ENCODE data around the gene DUSP2.

DUSP2 gene

DNA sequence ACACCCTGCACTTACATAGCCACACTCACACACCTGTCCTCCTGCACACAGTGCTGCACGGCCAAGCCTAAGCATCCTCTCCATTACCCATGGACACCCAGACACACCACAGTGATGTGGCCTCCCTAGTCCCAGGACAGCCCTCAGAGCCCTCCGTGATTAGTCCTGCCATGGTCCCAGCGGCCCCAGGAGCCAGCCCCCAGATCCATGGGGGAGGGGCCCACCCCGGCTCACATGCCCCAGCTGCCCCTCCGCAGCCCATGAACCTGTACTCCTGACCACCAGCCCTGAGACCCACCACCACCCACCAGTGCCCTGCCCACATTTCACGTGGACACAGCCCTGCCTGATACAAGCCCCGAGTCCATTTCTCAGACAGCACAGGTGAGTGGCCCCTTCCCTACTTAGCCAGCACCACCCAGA is 8.1 kb upstream of the DUSP2 start:
- H3K9ac ChIP-seq (ENCODE audit: low read depth, low read length): no peak overlapping the region
- no peaks in the 10 kb centered on the region for H3K27me3 ChIP-seq (ENCODE audit: control insufficient read depth, insufficient read depth, low read length)
- H3K4me1 ChIP-seq (ENCODE audit: control insufficient read depth, insufficient read depth, low read length): peaks cover 14% of the 10 kb centered on the region
- no peaks in the 10 kb centered on the region for H3K9me3 ChIP-seq (ENCODE audit: control insufficient read depth, insufficient read depth, low read length)
- no peak overlapping the region for H3K4me3 ChIP-seq (ENCODE audit: low read depth, low read length)
- no peaks in the 10 kb centered on the region for H3K36me3 ChIP-seq (ENCODE audit: control insufficient read depth, insufficient read depth, low read length)
- H3K27ac ChIP-seq (ENCODE audit: low read depth, low read length): no peak overlapping the region

- Histone ChIP-seq H3K4me3 (ENCODE audit: low read depth, low read length) (no peak overlapping the region), H3K27ac (ENCODE audit: low read depth, low read length) (peak overlapping the region; percentile 28), H3K36me3 (ENCODE audit: control insufficient read depth, insufficient read depth, low read length) (no peaks in the 10 kb centered on the region), H3K27me3 (ENCODE audit: control insufficient read depth, insufficient read depth, low read length) (peaks cover 2% of the 10 kb centered on the region; the same call in 1 of the 2 replicates), H3K4me1 (ENCODE audit: control insufficient read depth, insufficient read depth, low read length) (peaks cover 21% of the 10 kb centered on the region), H3K9ac (ENCODE audit: low read depth, low read length) (no peak overlapping the region), H3K9me3 (ENCODE audit: control insufficient read depth, insufficient read depth, low read length) (no peaks in the 10 kb centered on the region)
Measured at GRCh38 chr2:96152304-96153161, 7.3 kb upstream of the DUSP2 start.

DNA sequence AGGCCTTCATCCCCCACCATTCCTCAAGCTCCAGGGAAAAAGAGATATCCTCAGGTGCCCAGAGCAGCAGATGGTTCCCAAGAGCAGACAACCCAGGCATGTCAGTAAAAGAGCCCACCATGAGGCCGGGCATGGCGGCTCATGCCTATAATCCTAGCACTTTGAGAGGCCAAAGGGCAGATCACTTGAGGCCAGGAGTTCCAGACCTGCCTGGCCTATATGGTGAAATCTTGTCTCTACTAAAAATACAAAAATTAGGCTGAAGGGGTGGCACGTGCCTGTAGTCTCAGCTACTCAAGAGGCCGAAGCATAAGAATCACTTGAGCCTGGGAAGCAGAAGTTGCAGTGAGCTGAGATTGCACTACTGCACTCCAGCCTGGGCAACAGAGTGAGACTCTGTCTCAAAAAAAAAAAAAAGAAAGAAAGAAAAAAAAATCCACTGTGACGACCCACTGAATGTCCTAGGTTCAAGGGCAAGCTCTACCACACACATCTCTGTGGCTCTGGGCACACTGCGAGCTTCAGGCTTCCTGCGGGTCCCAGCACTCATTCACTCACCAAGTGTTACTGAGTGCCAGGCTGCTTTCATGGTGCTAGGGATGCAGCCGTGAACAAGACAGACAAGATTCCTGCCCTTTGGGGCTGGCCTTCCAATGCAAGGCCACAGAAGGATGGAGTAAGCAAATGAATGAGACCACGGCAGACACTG is 6.5 kb upstream of the DUSP2 start:
- Histone ChIP-seq H3K27ac (ENCODE audit: low read depth, low read length) (no peak overlapping the region), H3K4me1 (ENCODE audit: control insufficient read depth, insufficient read depth, low read length) (peaks cover 22% of the 10 kb centered on the region), H3K9me3 (ENCODE audit: control insufficient read depth, insufficient read depth, low read length) (no peaks in the 10 kb centered on the region), H3K4me3 (ENCODE audit: low read depth, low read length) (no peak overlapping the region), H3K9ac (ENCODE audit: low read depth, low read length) (no peak overlapping the region), H3K36me3 (ENCODE audit: control insufficient read depth, insufficient read depth, low read length) (no peaks in the 10 kb centered on the region), H3K27me3 (ENCODE audit: control insufficient read depth, insufficient read depth, low read length) (peaks cover 6% of the 10 kb centered on the region)

GRCh38 chr2:96150791-96151594 is 5.8 kb upstream of the DUSP2 start:
- Histone ChIP-seq H3K27ac (ENCODE audit: low read depth, low read length) (no peak overlapping the region), H3K9ac (ENCODE audit: low read depth, low read length) (no peak overlapping the region), H3K4me1 (ENCODE audit: control insufficient read depth, insufficient read depth, low read length) (peaks cover 25% of the 10 kb centered on the region), H3K36me3 (ENCODE audit: control insufficient read depth, insufficient read depth, low read length) (no peaks in the 10 kb centered on the region), H3K9me3 (ENCODE audit: control insufficient read depth, insufficient read depth, low read length) (no peaks in the 10 kb centered on the region), H3K27me3 (ENCODE audit: control insufficient read depth, insufficient read depth, low read length) (peaks cover 13% of the 10 kb centered on the region), H3K4me3 (ENCODE audit: low read depth, low read length) (no peak overlapping the region)

DNA sequence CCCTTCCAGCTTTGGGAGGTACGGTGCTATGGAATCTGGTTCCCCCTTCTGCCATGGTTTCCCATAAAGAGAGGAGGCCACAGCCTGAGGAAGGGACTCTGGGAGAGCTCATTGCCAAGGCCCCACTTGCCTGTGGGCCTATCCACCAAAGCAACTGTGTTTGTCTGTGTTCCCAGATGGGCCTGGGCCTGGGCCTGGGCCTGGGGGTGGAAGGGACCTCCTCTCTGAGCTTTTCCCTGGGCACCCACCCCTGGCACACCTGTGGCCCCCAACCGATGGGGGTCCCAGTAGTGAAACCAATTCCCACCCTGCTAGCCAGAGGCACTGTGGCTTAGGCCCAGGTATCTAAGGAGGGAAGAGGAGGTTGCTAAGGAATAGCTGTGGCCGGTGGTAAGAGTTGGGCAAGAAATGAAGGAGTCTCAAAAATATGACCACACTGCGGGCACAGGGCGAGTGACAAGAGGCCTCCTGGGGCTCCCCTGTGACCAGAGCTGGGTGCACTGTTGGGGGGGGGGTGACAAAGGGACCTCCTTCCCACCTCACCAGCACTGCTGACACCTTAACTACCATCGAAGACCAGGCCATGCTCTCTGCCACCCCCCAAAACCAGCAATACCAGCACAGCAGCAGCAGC is 4.9 kb upstream of the DUSP2 start:
- peaks cover 22% of the 10 kb centered on the region for H3K27me3 ChIP-seq (ENCODE audit: control insufficient read depth, insufficient read depth, low read length)
- no peaks in the 10 kb centered on the region for H3K9me3 ChIP-seq (ENCODE audit: control insufficient read depth, insufficient read depth, low read length)
- no peak overlapping the region for H3K27ac ChIP-seq (ENCODE audit: low read depth, low read length)
- no peak overlapping the region for H3K4me3 ChIP-seq (ENCODE audit: low read depth, low read length)
- no peaks in the 10 kb centered on the region for H3K36me3 ChIP-seq (ENCODE audit: control insufficient read depth, insufficient read depth, low read length)
- peaks cover 30% of the 10 kb centered on the region for H3K4me1 ChIP-seq (ENCODE audit: control insufficient read depth, insufficient read depth, low read length)
- H3K9ac ChIP-seq (ENCODE audit: low read depth, low read length): no peak overlapping the region

DNA sequence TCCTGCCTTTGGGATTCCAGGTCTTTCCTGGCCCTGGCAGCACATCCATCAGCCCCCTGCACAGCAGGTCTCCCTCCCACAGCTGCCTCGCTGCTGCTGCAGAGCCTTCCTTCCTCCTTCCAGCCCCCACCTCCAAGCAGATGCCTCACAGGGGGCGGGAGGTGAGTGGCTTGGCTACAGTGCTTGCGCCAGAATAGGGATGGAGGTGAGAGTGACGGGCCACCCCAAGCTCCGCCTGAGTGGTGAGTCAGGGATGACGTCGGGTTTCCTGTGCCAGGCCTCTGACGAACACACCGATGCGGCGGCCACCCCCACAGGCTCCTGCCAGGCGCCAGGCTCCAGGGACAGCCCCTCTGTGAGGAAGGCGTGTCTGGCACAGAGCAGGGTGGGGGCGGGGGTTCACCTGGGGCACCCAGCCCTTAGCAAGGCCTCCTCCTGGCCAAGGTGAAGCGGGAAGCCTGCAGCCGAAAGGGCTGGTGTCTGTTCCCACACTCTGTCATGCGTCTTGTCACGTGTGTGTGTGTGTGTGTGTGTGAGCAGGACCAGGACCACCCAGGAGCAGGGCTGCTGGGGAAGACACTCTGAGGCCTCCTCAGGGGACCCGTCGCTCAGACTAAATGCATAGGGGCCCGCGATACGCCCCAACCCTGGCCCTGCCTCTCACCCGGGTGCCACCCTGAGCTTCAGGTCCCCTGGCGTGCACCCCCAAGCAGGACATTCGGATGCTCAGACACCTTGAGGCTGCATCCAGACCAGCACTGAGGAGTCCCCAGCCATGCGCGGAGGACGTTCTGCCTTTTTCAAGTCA is 3.4 kb upstream of the DUSP2 start:
- peaks cover 37% of the 10 kb centered on the region for H3K4me1 ChIP-seq (ENCODE audit: control insufficient read depth, insufficient read depth, low read length)
- no peak overlapping the region for H3K9ac ChIP-seq (ENCODE audit: low read depth, low read length)

DNA sequence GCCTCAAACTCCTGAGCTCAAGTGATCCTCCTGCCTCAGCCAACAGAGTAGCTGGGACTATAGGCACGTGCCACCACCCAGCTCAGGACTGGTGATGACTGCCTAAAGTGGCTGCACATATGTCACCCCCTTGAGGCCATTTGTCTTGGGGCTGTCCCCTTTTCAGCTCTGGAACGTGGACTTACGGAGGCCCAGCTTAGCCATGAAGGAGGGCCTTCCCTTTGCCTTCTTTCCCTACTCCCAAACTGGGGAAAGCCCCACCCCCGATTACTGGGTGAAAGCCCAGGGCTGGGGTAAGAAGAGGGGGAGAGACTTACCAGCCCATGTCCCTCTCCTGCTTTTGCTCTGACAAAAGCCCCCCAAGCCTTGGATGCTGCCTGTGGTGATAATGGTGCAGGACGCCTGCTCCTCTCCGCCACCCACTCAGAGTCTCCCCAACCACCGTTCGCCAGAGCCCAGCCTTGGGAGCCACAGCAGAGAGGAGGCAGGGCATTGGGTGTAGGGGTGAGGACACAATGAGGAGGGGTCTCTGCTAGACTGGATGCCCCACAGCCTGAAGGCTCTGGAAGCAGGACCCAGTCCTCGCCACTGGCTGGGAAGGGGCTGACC is 2.5 kb upstream of the DUSP2 start:
- H3K36me3 ChIP-seq (ENCODE audit: control insufficient read depth, insufficient read depth, low read length): 0 out of 2 replicates have a peak, but pooled peaks cover 3% of the 10 kb centered on the region
- no peak overlapping the region for H3K9ac ChIP-seq (ENCODE audit: low read depth, low read length)
- H3K27ac ChIP-seq (ENCODE audit: low read depth, low read length): peak overlapping the region; percentile 28
- peaks cover 37% of the 10 kb centered on the region for H3K27me3 ChIP-seq (ENCODE audit: control insufficient read depth, insufficient read depth, low read length)
- H3K4me1 ChIP-seq (ENCODE audit: control insufficient read depth, insufficient read depth, low read length): peaks cover 34% of the 10 kb centered on the region
- no peaks in the 10 kb centered on the region for H3K9me3 ChIP-seq (ENCODE audit: control insufficient read depth, insufficient read depth, low read length)
- no peak overlapping the region for H3K4me3 ChIP-seq (ENCODE audit: low read depth, low read length)

More for the DNA sequence above, 3.4 kb upstream of the DUSP2 start:
- Histone ChIP-seq H3K36me3 (ENCODE audit: control insufficient read depth, insufficient read depth, low read length) (no peaks in the 10 kb centered on the region), H3K9me3 (ENCODE audit: control insufficient read depth, insufficient read depth, low read length) (no peaks in the 10 kb centered on the region), H3K27ac (ENCODE audit: low read depth, low read length) (peak overlapping the region; percentile 28), H3K4me3 (ENCODE audit: low read depth, low read length) (no peak overlapping the region), H3K27me3 (ENCODE audit: control insufficient read depth, insufficient read depth, low read length) (peaks cover 37% of the 10 kb centered on the region)

- no peaks in the 10 kb centered on the region for H3K9me3 ChIP-seq (ENCODE audit: control insufficient read depth, insufficient read depth, low read length)
- H3K4me1 ChIP-seq (ENCODE audit: control insufficient read depth, insufficient read depth, low read length): peaks cover 31% of the 10 kb centered on the region
- no peak overlapping the region for H3K27ac ChIP-seq (ENCODE audit: low read depth, low read length)
- H3K27me3 ChIP-seq (ENCODE audit: control insufficient read depth, insufficient read depth, low read length): peaks cover 37% of the 10 kb centered on the region
- H3K36me3 ChIP-seq (ENCODE audit: control insufficient read depth, insufficient read depth, low read length): 0 out of 2 replicates have a peak, but pooled peaks cover 3% of the 10 kb centered on the region
- no peak overlapping the region for H3K4me3 ChIP-seq (ENCODE audit: low read depth, low read length)
- H3K9ac ChIP-seq (ENCODE audit: low read depth, low read length): no peak overlapping the region
Measured at GRCh38 chr2:96146881-96147592, 1.8 kb upstream of the DUSP2 start.

- no peak overlapping the region for H3K4me3 ChIP-seq (ENCODE audit: low read depth, low read length)
- 0 out of 2 replicates have a peak, but pooled peaks cover 3% of the 10 kb centered on the region for H3K36me3 ChIP-seq (ENCODE audit: control insufficient read depth, insufficient read depth, low read length)
- H3K4me1 ChIP-seq (ENCODE audit: control insufficient read depth, insufficient read depth, low read length): peaks cover 31% of the 10 kb centered on the region
- no peak overlapping the region for H3K27ac ChIP-seq (ENCODE audit: low read depth, low read length)
- H3K9ac ChIP-seq (ENCODE audit: low read depth, low read length): no peak overlapping the region
- H3K9me3 ChIP-seq (ENCODE audit: control insufficient read depth, insufficient read depth, low read length): no peaks in the 10 kb centered on the region
- H3K27me3 ChIP-seq (ENCODE audit: control insufficient read depth, insufficient read depth, low read length): peaks cover 37% of the 10 kb centered on the region
Measured at GRCh38 chr2:96146153-96146880, 1.1 kb upstream of the DUSP2 start.
